HCT116 (cell line): ENCODE data around the gene GPR32.
A peak's percentile ranks its signal among the peaks of the same experiment; 100 is the strongest.

Source experiments
- ATF3 ChIP-seq: IDR thresholded peaks from 2 replicates; pipeline ENCODE4 v1.6.1; 2012
- CEBPB ChIP-seq: IDR thresholded peaks from 2 replicates; pipeline ENCODE4 v1.6.1; 2012; ENCODE audit warnings: low read depth
- CTCF ChIP-seq, 3 experiments: fragments of 200-600 bp in 1 of 3; sonication (generic) in 1 of 3; IDR thresholded peaks in 2 of 3; conservative IDR thresholded peaks in 1 of 3; 2 replicates each; pipeline ENCODE4 v1.5.1; 2012 to 2017; ENCODE audit warnings: low read depth in 2 of 3, low read length in 2 of 3, antibody characterized with exemption in 1 of 3, borderline replicate concordance in 1 of 3, control low read depth in 1 of 3, mild to moderate bottlenecking in 1 of 3, mixed read lengths in 1 of 3, mixed run types in 1 of 3, moderate library complexity in 1 of 3; ENCODE audit not compliant: insufficient read depth in 1 of 3
- EZH2 ChIP-seq: fragments of 200-600 bp; sonication (generic); IDR thresholded peaks from 2 replicates; pipeline ENCODE4 v1.6.1; 2017; ENCODE audit warnings: antibody characterized with exemption, mixed run types
- EZH2phosphoT487 ChIP-seq: fragments of 200-600 bp; IDR thresholded peaks from 2 replicates; pipeline ENCODE4 v1.6.1; 2018; ENCODE audit warnings: antibody characterized with exemption, borderline replicate concordance
- JUND ChIP-seq: IDR thresholded peaks from 2 replicates; pipeline ENCODE4 v1.6.1; 2012
- POLR2A ChIP-seq: IDR thresholded peaks from 2 replicates; pipeline ENCODE4 v1.7.0; 2011; ENCODE audit warnings: borderline replicate concordance; ENCODE audit not compliant: insufficient read depth, insufficient read length; ENCODE audit errors: extremely low read depth
- POLR2AphosphoS5 ChIP-seq: IDR thresholded peaks from 2 replicates; pipeline ENCODE4 v1.6.1; 2011; ENCODE audit warnings: mild to moderate bottlenecking, low read depth, low read length, moderate library complexity
- RAD21 ChIP-seq: IDR thresholded peaks from 2 replicates; pipeline ENCODE4 v1.6.1; 2012; ENCODE audit warnings: low read depth, mild to moderate bottlenecking
- SIN3A ChIP-seq: IDR thresholded peaks from 2 replicates; pipeline ENCODE4 v1.6.1; 2012; ENCODE audit warnings: low read depth
- SP1 ChIP-seq: IDR thresholded peaks from 2 replicates; pipeline ENCODE4 v1.6.1; 2012; ENCODE audit warnings: low read depth
- SRF ChIP-seq: IDR thresholded peaks from 2 replicates; pipeline ENCODE4 v1.6.1; 2012; ENCODE audit warnings: low read depth
- YY1 ChIP-seq: IDR thresholded peaks from 2 replicates; pipeline ENCODE4 v1.6.1; 2011; ENCODE audit warnings: low read length, low read depth, moderate library complexity, mild to moderate bottlenecking; ENCODE audit not compliant: insufficient replicate concordance; ENCODE audit errors: extremely low read depth
- ZBTB33 ChIP-seq: IDR thresholded peaks from 2 replicates; pipeline ENCODE4 v1.6.1; 2011; ENCODE audit warnings: mild to moderate bottlenecking, low read length, moderate library complexity; ENCODE audit not compliant: insufficient replicate concordance; ENCODE audit errors: extremely low read depth

- no peak for TF ChIP-seq RAD21
- no peak for TF ChIP-seq YY1
- TF ChIP-seq SRF: no peak
- TF ChIP-seq POLR2A: no peak
- TF ChIP-seq SIN3A: no peak; the same call in 1 of the 2 replicates
- no peak for TF ChIP-seq EZH2
- TF ChIP-seq CTCF (IDR thresholded peaks at IDR 0.05 in 2 of 3, conservative IDR thresholded peaks at IDR 0.05 in 1 of 3; ENCODE audit: borderline replicate concordance in 1 of 3, insufficient read depth in 1 of 3, low read depth in 2 of 3, low read length in 2 of 3): no peak
- no peak for TF ChIP-seq ATF3
- TF ChIP-seq POLR2AphosphoS5: peak; percentile 55; the same call in 1 of the 2 replicates
- no peak for TF ChIP-seq EZH2phosphoT487
- no peak for TF ChIP-seq SP1
- TF ChIP-seq CEBPB: no peak
- no peak for TF ChIP-seq ZBTB33
- TF ChIP-seq JUND: no peak
These were observed 26.6 kb downstream of the GPR32 start for GRCh38 chr19:50796634-50797428.
